ENCODE data around the gene TOP3B.

TOP3B gene

DNA sequence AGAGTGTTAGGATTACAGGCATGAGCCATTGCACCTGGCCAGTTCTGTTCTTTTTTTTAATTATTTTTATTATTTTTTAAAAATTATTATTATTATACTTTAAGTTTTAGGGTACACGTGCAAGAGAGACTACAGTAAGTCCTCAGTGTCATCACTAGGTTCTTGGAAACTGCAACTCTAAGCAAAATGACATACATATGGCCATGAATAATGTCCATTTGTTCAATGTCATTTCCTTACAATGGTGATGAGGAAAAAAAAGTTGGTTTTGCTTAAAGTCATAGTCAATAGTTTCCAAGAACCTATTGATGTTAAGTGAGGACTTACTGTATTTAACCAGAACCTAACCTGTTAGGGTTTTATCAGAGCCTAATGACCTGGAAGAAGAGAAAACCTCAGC is 29.4 kb upstream of the TOP3B start:
- TF ChIP-seq, protein P1, sequence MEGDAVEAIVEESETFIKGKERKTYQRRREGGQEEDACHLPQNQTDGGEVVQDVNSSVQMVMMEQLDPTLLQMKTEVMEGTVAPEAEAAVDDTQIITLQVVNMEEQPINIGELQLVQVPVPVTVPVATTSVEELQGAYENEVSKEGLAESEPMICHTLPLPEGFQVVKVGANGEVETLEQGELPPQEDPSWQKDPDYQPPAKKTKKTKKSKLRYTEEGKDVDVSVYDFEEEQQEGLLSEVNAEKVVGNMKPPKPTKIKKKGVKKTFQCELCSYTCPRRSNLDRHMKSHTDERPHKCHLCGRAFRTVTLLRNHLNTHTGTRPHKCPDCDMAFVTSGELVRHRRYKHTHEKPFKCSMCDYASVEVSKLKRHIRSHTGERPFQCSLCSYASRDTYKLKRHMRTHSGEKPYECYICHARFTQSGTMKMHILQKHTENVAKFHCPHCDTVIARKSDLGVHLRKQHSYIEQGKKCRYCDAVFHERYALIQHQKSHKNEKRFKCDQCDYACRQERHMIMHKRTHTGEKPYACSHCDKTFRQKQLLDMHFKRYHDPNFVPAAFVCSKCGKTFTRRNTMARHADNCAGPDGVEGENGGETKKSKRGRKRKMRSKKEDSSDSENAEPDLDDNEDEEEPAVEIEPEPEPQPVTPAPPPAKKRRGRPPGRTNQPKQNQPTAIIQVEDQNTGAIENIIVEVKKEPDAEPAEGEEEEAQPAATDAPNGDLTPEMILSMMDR (IDR thresholded peaks at IDR 0.05; ENCODE audit: low read depth, low read length), result no peak
- in situ Hi-C loops (cut with HindIII; ENCODE audit: low sequenced_read_pairs), result no loop called here
- H3K4me3 ChIP-seq (ENCODE audit: low read depth, low read length), result no peak overlapping the region
- no peak for DNase-seq (ENCODE audit: low read depth, low spot score)

DNA sequence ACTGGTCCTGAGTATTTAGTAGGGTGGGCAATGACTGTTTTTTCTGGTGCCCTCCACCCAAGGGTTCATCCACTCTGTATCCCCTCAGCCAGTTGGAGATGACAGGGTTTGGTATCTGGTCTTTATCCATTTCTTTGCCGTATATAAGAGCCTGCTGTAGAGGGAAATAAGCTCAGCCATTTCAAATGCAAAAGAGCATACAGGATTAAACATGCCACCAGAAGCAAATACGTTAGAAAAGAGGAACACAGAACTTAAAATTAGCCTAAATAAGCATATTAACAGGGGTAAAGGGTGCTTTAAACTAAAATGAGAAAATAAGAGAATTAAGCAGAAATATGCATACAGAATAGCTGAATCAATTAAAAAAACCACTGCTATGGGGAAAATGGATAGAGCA is 27.8 kb upstream of the TOP3B start:
- TF ChIP-seq, protein P1 (IDR thresholded peaks at IDR 0.05; ENCODE audit: low read depth, low read length), result no peak
- DNase-seq (ENCODE audit: low read depth, low spot score), result no peak
- H3K4me3 ChIP-seq (ENCODE audit: low read depth, low read length), result no peak overlapping the region
- in situ Hi-C loops (cut with HindIII; ENCODE audit: low sequenced_read_pairs), result no loop called here

DNA sequence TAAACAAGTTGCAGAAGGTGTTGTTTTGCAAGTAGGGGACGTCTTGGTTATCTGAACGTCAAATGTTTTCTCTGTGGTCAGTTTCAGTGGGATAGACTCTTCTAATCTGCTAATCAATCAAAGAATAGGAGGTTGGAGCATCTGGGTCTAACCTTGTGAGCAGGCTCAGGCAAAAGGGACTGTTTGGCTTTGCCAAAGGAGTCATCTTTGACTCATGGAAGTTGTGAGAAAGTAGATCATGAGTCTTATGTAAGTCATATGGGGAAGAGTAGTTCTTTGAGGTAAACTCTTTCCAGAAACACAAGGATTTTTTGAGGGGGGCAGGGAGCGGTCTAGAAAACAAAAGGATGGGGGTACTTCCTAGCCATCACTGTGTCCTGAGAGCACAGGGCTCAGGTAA is 27.1 kb upstream of the TOP3B start:
- DNase-seq (ENCODE audit: low read depth, low spot score), result no peak
- TF ChIP-seq, protein P1 (IDR thresholded peaks at IDR 0.05; ENCODE audit: low read depth, low read length), result no peak
- in situ Hi-C loops (cut with HindIII; ENCODE audit: low sequenced_read_pairs), result no loop called here
- H3K4me3 ChIP-seq (ENCODE audit: low read depth, low read length), result no peak overlapping the region

DNA sequence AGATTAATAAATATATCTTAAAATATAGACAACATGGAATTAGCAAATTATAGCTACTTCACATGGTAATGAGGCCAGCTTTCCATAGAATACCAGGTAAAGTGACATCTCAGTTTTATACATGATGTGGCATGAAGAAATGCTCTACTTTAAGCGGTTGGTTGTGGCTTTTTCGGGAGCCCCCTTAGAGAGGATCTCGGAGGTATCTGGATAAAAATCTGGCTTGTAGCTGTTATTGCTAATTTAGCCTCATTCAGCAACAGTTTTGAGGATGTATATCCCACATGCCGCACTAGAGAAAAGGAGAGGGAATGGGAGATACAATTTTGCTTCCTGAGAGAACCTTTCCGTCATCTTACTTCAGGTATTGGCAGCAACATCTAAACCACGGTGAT is 24.0 kb upstream of the TOP3B start:
- no peak overlapping the region for H3K4me3 ChIP-seq (ENCODE audit: low read depth, low read length)
- in situ Hi-C loops (cut with HindIII; ENCODE audit: low sequenced_read_pairs), result no loop called here
- no peak for DNase-seq (ENCODE audit: low read depth, low spot score)
- TF ChIP-seq, protein P1 (IDR thresholded peaks at IDR 0.05; ENCODE audit: low read depth, low read length), result no peak

DNA sequence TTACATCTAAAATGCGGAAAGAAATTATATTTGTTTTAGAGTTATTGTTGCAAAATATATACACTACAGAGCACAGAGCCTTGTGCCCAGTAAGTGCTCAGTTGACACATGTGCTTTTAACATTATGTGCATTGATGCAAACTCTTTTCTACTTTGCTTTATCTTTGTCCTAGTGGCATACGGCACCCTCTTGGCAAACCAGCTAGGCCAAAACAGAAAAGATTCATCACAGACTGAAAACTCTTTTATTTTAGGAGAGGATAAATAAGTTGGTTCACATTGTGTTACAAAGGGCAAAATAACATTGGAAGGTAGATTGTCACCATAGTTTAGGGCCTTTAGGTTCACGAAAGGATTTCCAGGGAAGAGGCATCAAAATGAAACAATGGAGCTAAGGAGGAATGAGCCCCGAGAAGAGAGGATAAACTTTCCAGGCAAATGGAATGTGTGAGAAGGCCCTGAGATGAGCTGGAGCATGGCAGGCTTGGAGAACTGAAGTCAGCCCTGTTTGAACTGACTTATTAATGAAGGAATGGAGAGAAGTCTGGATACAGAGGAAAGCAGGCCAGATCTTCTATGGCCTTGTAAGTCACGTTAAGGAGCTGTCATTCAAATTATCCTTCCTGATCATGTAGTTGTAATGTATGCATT is 23.5 kb upstream of the TOP3B start:
- in situ Hi-C loops (cut with HindIII; ENCODE audit: low sequenced_read_pairs), result no loop called here
- TF ChIP-seq, protein P1 (IDR thresholded peaks at IDR 0.05; ENCODE audit: low read depth, low read length), result no peak
- H3K4me3 ChIP-seq (ENCODE audit: low read depth, low read length), result no peak overlapping the region
- DNase-seq (ENCODE audit: low read depth, low spot score), result no peak

DNA sequence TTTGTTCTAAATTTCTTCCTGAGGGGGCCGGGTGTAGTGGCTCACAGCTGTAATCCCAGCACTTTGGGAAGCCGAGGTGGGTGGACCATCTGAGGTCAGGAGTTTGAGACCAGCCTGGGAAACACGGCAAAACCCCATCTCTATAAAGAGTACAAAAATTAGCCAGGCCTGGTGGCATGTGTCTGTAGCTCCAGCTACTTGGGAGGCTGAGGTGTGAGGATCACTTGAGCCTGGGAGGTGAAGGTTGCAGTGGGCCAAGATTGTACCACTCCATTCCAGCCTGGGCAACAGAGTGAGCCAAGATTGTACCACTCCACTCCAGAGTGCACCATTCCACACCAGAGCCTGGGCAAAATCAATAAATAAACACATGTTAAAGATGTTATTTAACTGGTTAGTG is 20.6 kb upstream of the TOP3B start:
- no peak for DNase-seq (ENCODE audit: low read depth, low spot score)
- H3K4me3 ChIP-seq (ENCODE audit: low read depth, low read length), result no peak overlapping the region
- in situ Hi-C loops (cut with HindIII; ENCODE audit: low sequenced_read_pairs), result no loop called here
- TF ChIP-seq, protein P1 (IDR thresholded peaks at IDR 0.05; ENCODE audit: low read depth, low read length), result no peak
